Measurements from ENCODE around the gene FOXN4. TPM values are rescaled to one million over a fixed set of nuclear protein-coding genes. Genes with fewer than 3 reads are reported as not detected.

The FOXN4 gene
- total and polyA plus RNA-seq, 2 of the 13 experiments (the other 11 are each of a cell fraction or from before 2014, with no cell fraction given), result 0.11 TPM; not detected in 1

DNA sequence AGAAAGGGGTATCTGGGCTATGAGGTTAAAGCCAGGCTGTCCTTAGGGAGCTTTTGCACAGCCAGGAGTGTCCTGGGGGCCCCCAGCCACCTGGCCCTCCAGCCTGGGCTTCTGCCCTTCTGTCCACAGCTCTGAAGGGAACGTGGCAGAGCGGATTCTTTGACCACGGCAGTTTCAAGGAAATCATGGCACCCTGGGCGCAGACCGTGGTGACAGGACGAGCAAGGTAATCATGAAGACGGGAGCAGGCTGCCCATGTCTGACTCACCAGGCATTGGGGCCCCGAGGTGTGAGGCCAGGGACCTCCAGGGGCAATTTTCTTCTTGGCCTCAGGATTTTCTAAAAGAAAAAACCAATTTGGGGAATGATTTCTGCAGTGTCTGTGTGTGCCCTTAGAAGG is 53.1 kb downstream of the FOXN4 start:
- H3K4me1 ChIP-seq (ENCODE audit: insufficient read depth, low read length), result no peaks in the 10 kb centered on the region
- no peak for DNase-seq (ENCODE audit: low spot score)
- no peak for FAIRE-seq
- intact Hi-C loops (cut with micrococcal nuclease; ENCODE audit: unreplicated experiment), result no loop called here
- H4K20me1 ChIP-seq (ENCODE audit: insufficient read depth, low read length), result no peaks in the 10 kb centered on the region
- H3K9me3 ChIP-seq (ENCODE audit: low read length), result peaks cover 6% of the 10 kb centered on the region
- WGBS (ENCODE audit: low lambda C conversion rate), result 93% methylated on average over 8 of the region's 8 CpGs
- no peak overlapping the region for H3K4me2 ChIP-seq (ENCODE audit: low read depth, low read length)
- ATAC-seq, result no peak
- CTCF ChIA-PET (ENCODE audit: low intra/inter-chr PET ratio, low total read pairs), result no interaction called here
- no peak overlapping the region for H3K4me3 ChIP-seq (replicated peaks in 1 of 3; ENCODE audit: insufficient read depth in 1 of 3, low read depth in 2 of 3, low read length in 3 of 3)
- no peak overlapping the region for H2AFZ ChIP-seq (ENCODE audit: low read length)
- H3K27me3 ChIP-seq (ENCODE audit: control insufficient read depth in 1 of 2, insufficient read depth in 2 of 2, low read length in 2 of 2), result no peaks in the 10 kb centered on the region
- in situ Hi-C loops (cut with HindIII; ENCODE audit: extremely low pct_ligation_motif_present, low pct_unique_long_range_greater_than_20kb), result no loop called here
- H3K9ac ChIP-seq (ENCODE audit: insufficient read depth, low read depth, low read length), result no peak overlapping the region
- BruUV-seq (replicated peaks), result no TSS peak
- H3K79me2 ChIP-seq (ENCODE audit: insufficient read depth, low read length), result no peaks in the 10 kb centered on the region
- no peak for TF ChIP-seq ZFP82 (CRISPR knock-in tag; IDR thresholded peaks at IDR 0.05; ENCODE audit: borderline replicate concordance)
- TF ChIP-seq, protein P1, sequence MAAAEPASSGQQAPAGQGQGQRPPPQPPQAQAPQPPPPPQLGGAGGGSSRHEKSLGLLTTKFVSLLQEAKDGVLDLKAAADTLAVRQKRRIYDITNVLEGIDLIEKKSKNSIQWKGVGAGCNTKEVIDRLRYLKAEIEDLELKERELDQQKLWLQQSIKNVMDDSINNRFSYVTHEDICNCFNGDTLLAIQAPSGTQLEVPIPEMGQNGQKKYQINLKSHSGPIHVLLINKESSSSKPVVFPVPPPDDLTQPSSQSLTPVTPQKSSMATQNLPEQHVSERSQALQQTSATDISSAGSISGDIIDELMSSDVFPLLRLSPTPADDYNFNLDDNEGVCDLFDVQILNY (CRISPR knock-in tag; conservative IDR thresholded peaks at IDR 0.05), result no peak
- POLR2A ChIA-PET, result no interaction called here
- H3K36me3 ChIP-seq (replicated peaks in 1 of 2; ENCODE audit: control insufficient read depth in 1 of 2, insufficient read depth in 2 of 2, low read length in 2 of 2), result peaks cover 0 to 3% of the 10 kb centered on the region in 2 experiments; a peak in 1 of 5 replicates
- no peak overlapping the region for H3K27ac ChIP-seq (ENCODE audit: extremely low read length, insufficient read depth, low read length)

DNA sequence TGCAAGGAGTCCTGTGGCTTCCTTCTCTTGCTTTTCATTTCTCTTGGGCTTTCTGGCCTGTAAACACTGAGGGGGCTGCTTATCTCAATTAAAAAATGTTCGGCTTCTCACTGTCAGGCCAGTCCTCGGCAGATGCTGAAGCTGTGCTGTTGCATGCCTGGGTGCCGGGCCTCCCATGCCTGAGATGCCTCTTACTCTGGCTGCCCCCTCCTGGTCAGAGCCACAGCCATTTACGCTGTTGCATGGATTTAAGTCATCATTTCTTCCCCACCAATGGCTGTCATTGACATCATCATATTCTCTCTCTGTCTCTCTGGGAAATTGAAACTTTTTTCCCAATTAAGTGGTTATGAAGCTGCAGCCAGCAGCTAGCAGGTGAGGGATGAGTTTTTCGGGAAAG is 53.7 kb downstream of the FOXN4 start:
- H2AFZ ChIP-seq (ENCODE audit: low read length), result no peak overlapping the region
- H3K9ac ChIP-seq (ENCODE audit: insufficient read depth, low read depth, low read length), result no peak overlapping the region
- no TSS peak for BruUV-seq (replicated peaks)
- no peaks in the 10 kb centered on the region for H3K79me2 ChIP-seq (ENCODE audit: insufficient read depth, low read length)
- ATAC-seq (peak; percentile 85), DNase-seq (ENCODE audit: low spot score) (peak; percentile 24), FAIRE-seq (no peak)
- H3K27ac ChIP-seq (ENCODE audit: extremely low read length, insufficient read depth, low read length), result no peak overlapping the region
- intact Hi-C loops (cut with micrococcal nuclease; ENCODE audit: unreplicated experiment), result loop anchor here (2.0 kb wide), 2 partner anchors 121 to 145 kb away; no protein-coding TSS in a partner anchor
- ChIA-PET POLR2A (no interaction called here), CTCF (ENCODE audit: low intra/inter-chr PET ratio, low total read pairs) (no interaction called here)
- H3K9me3 ChIP-seq (ENCODE audit: low read length), result peaks cover 6% of the 10 kb centered on the region
- in situ Hi-C loops (cut with HindIII; ENCODE audit: extremely low pct_ligation_motif_present, low pct_unique_long_range_greater_than_20kb), result no loop called here
- H3K36me3 ChIP-seq (replicated peaks in 1 of 2; ENCODE audit: control insufficient read depth in 1 of 2, insufficient read depth in 2 of 2, low read length in 2 of 2), result peaks cover 0 to 3% of the 10 kb centered on the region in 2 experiments; a peak in 1 of 5 replicates
- H3K4me3 ChIP-seq (replicated peaks in 1 of 3; ENCODE audit: insufficient read depth in 1 of 3, low read depth in 2 of 3, low read length in 3 of 3), result no peak overlapping the region
- 92% methylated on average over 5 of the region's 5 CpGs for WGBS (ENCODE audit: low lambda C conversion rate)
- H4K20me1 ChIP-seq (ENCODE audit: insufficient read depth, low read length), result no peaks in the 10 kb centered on the region
- H3K4me2 ChIP-seq (ENCODE audit: low read depth, low read length), result no peak overlapping the region
- no peaks in the 10 kb centered on the region for H3K4me1 ChIP-seq (ENCODE audit: insufficient read depth, low read length)
- no peaks in the 10 kb centered on the region for H3K27me3 ChIP-seq (ENCODE audit: control insufficient read depth in 1 of 2, insufficient read depth in 2 of 2, low read length in 2 of 2)
- TF ChIP-seq, protein P2, sequence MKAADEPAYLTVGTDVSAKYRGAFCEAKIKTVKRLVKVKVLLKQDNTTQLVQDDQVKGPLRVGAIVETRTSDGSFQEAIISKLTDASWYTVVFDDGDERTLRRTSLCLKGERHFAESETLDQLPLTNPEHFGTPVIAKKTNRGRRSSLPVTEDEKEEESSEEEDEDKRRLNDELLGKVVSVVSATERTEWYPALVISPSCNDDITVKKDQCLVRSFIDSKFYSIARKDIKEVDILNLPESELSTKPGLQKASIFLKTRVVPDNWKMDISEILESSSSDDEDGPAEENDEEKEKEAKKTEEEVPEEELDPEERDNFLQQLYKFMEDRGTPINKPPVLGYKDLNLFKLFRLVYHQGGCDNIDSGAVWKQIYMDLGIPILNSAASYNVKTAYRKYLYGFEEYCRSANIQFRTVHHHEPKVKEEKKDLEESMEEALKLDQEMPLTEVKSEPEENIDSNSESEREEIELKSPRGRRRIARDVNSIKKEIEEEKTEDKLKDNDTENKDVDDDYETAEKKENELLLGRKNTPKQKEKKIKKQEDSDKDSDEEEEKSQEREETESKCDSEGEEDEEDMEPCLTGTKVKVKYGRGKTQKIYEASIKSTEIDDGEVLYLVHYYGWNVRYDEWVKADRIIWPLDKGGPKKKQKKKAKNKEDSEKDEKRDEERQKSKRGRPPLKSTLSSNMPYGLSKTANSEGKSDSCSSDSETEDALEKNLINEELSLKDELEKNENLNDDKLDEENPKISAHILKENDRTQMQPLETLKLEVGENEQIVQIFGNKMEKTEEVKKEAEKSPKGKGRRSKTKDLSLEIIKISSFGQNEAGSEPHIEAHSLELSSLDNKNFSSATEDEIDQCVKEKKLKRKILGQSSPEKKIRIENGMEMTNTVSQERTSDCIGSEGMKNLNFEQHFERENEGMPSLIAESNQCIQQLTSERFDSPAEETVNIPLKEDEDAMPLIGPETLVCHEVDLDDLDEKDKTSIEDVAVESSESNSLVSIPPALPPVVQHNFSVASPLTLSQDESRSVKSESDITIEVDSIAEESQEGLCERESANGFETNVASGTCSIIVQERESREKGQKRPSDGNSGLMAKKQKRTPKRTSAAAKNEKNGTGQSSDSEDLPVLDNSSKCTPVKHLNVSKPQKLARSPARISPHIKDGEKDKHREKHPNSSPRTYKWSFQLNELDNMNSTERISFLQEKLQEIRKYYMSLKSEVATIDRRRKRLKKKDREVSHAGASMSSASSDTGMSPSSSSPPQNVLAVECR (CRISPR knock-in tag; IDR thresholded peaks at IDR 0.05; ENCODE audit: borderline replicate concordance), result 0 out of 2 replicates have a peak, but pooled peaks have one; percentile 16
- TF ChIP-seq ZNF678 (CRISPR knock-in tag; IDR thresholded peaks at IDR 0.05) (no peak), ESRRA (CRISPR knock-in tag; IDR thresholded peaks at IDR 0.05; ENCODE audit: low read depth) (no peak), RAD21 (CRISPR knock-in tag; IDR thresholded peaks at IDR 0.05) (peak; percentile 57; the same call in 1 of the 2 replicates), KLF15 (CRISPR knock-in tag; IDR thresholded peaks at IDR 0.05; ENCODE audit: borderline replicate concordance) (no peak)
- TF ChIP-seq, protein P3, sequence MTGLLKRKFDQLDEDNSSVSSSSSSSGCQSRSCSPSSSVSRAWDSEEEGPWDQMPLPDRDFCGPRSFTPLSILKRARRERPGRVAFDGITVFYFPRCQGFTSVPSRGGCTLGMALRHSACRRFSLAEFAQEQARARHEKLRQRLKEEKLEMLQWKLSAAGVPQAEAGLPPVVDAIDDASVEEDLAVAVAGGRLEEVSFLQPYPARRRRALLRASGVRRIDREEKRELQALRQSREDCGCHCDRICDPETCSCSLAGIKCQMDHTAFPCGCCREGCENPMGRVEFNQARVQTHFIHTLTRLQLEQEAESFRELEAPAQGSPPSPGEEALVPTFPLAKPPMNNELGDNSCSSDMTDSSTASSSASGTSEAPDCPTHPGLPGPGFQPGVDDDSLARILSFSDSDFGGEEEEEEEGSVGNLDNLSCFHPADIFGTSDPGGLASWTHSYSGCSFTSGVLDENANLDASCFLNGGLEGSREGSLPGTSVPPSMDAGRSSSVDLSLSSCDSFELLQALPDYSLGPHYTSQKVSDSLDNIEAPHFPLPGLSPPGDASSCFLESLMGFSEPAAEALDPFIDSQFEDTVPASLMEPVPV (CRISPR knock-in tag; IDR thresholded peaks at IDR 0.05), result no peak
- TF ChIP-seq, protein P4, sequence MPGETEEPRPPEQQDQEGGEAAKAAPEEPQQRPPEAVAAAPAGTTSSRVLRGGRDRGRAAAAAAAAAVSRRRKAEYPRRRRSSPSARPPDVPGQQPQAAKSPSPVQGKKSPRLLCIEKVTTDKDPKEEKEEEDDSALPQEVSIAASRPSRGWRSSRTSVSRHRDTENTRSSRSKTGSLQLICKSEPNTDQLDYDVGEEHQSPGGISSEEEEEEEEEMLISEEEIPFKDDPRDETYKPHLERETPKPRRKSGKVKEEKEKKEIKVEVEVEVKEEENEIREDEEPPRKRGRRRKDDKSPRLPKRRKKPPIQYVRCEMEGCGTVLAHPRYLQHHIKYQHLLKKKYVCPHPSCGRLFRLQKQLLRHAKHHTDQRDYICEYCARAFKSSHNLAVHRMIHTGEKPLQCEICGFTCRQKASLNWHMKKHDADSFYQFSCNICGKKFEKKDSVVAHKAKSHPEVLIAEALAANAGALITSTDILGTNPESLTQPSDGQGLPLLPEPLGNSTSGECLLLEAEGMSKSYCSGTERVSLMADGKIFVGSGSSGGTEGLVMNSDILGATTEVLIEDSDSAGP (CRISPR knock-in tag; IDR thresholded peaks at IDR 0.05; ENCODE audit: borderline replicate concordance), result no peak
